ENCODE results near the gene IL22. TPM values are rescaled to one million over a fixed set of nuclear protein-coding genes. Genes with fewer than 3 reads are reported as not detected.

Gene IL22
- total RNA-seq, 1 experiment from 2014 or later: not detected

GRCh38 chr12:68292151-68292943 lies 38.9 kb upstream of the IL22 start (continued):
- TF ChIP-seq RAD21 (IDR thresholded peaks at IDR 0.05; ENCODE audit: low read depth) (no peak), CEBPB (IDR thresholded peaks at IDR 0.05; ENCODE audit: low read depth) (no peak), YY1 (IDR thresholded peaks at IDR 0.05; ENCODE audit: extremely low read depth, insufficient replicate concordance, low read depth, low read length) (no peak), TCF7L2 (IDR thresholded peaks at IDR 0.05; ENCODE audit: borderline replicate concordance, extremely low read depth, insufficient read depth, insufficient read length) (no peak), REST (IDR thresholded peaks at IDR 0.05; ENCODE audit: low read depth) (no peak), EGR1 (IDR thresholded peaks at IDR 0.05; ENCODE audit: low read depth) (no peak), CBX3 (IDR thresholded peaks at IDR 0.05; ENCODE audit: low read depth) (no peak)

- Histone ChIP-seq H3K9me2 (ENCODE audit: insufficient read depth) (no peaks in the 10 kb centered on the region), H3K27ac (ENCODE audit: low read depth, low read length) (no peak overlapping the region), H3K36me3 (ENCODE audit: control insufficient read depth in 1 of 2, insufficient read depth in 2 of 2, low read length in 2 of 2) (no peaks in the 10 kb centered on the region; a peak in 1 of 4 replicates), H3K4me1 (ENCODE audit: control insufficient read depth in 1 of 2, insufficient read depth in 2 of 2, low read length in 2 of 2) (no peaks in the 10 kb centered on the region), H3K4me3 (replicated peaks in 1 of 2; ENCODE audit: low read depth in 1 of 2, low read length in 2 of 2) (no peak overlapping the region), H3K79me2 (ENCODE audit: insufficient read depth, low read length) (no peaks in the 10 kb centered on the region), H3K4me2 (ENCODE audit: low read length) (no peak overlapping the region), H3K9me3 (ENCODE audit: control insufficient read depth in 1 of 2, insufficient read depth in 1 of 2, low read depth in 1 of 2, low read length in 2 of 2) (no peaks in the 10 kb centered on the region), H2AFZ (ENCODE audit: low read depth, low read length, poor library complexity, severe bottlenecking) (no peak overlapping the region), H4K20me1 (ENCODE audit: insufficient read depth) (no peaks in the 10 kb centered on the region), H3K9ac (ENCODE audit: low read length) (no peak overlapping the region), H3K27me3 (ENCODE audit: insufficient read depth, low read length) (no peaks in the 10 kb centered on the region)
- POLR2A ChIA-PET: no interaction called here
- CTCF ChIA-PET: no interaction called here
- RAD21 ChIA-PET (ENCODE audit: low non-redundant PET in 1 of 2, low total read pairs in 2 of 2, uncharacterized antibody in 2 of 2, unreplicated experiment in 2 of 2): no interaction called here
- no TSS peak for BruUV-seq (replicated peaks)
- ATAC-seq (no peak), DNase-seq (ENCODE audit: low read depth, low spot score) (no peak)
- intact Hi-C loops (cut with micrococcal nuclease): no loop called here
- TF ChIP-seq JUND (IDR thresholded peaks at IDR 0.05) (no peak), CTCF (IDR thresholded peaks at IDR 0.05 in 2 of 3, conservative IDR thresholded peaks at IDR 0.05 in 1 of 3; ENCODE audit: borderline replicate concordance in 1 of 3, insufficient read depth in 1 of 3, low read depth in 2 of 3, low read length in 2 of 3) (no peak), EGR1 (IDR thresholded peaks at IDR 0.05; ENCODE audit: low read depth) (no peak), POLR2A (IDR thresholded peaks at IDR 0.05; ENCODE audit: borderline replicate concordance, extremely low read depth, insufficient read depth, insufficient read length) (no peak), RAD21 (IDR thresholded peaks at IDR 0.05; ENCODE audit: low read depth) (no peak), YY1 (IDR thresholded peaks at IDR 0.05; ENCODE audit: extremely low read depth, insufficient replicate concordance, low read depth, low read length) (no peak), MAX (IDR thresholded peaks at IDR 0.05) (no peak), CEBPB (IDR thresholded peaks at IDR 0.05; ENCODE audit: low read depth) (no peak), EZH2phosphoT487 (IDR thresholded peaks at IDR 0.05; ENCODE audit: borderline replicate concordance) (no peak), SIN3A (IDR thresholded peaks at IDR 0.05; ENCODE audit: low read depth) (no peak), EZH2 (IDR thresholded peaks at IDR 0.05) (no peak), TCF7L2 (IDR thresholded peaks at IDR 0.05; ENCODE audit: borderline replicate concordance, extremely low read depth, insufficient read depth, insufficient read length) (no peak), ZBTB33 (IDR thresholded peaks at IDR 0.05; ENCODE audit: extremely low read depth, insufficient replicate concordance, low read length) (no peak)
These were observed 38.1 kb upstream of the IL22 start for GRCh38 chr12:68291396-68292036.
